Neural progenitor cell (in vitro differentiated cells): ENCODE measurements around the gene MYL11.

Source experiments
- EZH2 ChIP-seq: fragments of 200-600 bp; sonication (generic); IDR thresholded peaks from 2 replicates; pipeline ENCODE4 v1.6.1; 2017; ENCODE audit warnings: antibody characterized with exemption, mild to moderate bottlenecking, moderate library complexity
- EZH2phosphoT487 ChIP-seq: fragments of 200-600 bp; sonication (generic); IDR thresholded peaks from 2 replicates; pipeline ENCODE4 v1.6.1; 2017; ENCODE audit warnings: antibody characterized with exemption
- TF ChIP-seq, protein P1 (sequence below): fragments of 200-600 bp; sonication (generic); IDR thresholded peaks from 2 replicates; pipeline ENCODE4 v1.5.1; 2017; ENCODE audit warnings: antibody characterized with exemption, mild to moderate bottlenecking

DNA sequence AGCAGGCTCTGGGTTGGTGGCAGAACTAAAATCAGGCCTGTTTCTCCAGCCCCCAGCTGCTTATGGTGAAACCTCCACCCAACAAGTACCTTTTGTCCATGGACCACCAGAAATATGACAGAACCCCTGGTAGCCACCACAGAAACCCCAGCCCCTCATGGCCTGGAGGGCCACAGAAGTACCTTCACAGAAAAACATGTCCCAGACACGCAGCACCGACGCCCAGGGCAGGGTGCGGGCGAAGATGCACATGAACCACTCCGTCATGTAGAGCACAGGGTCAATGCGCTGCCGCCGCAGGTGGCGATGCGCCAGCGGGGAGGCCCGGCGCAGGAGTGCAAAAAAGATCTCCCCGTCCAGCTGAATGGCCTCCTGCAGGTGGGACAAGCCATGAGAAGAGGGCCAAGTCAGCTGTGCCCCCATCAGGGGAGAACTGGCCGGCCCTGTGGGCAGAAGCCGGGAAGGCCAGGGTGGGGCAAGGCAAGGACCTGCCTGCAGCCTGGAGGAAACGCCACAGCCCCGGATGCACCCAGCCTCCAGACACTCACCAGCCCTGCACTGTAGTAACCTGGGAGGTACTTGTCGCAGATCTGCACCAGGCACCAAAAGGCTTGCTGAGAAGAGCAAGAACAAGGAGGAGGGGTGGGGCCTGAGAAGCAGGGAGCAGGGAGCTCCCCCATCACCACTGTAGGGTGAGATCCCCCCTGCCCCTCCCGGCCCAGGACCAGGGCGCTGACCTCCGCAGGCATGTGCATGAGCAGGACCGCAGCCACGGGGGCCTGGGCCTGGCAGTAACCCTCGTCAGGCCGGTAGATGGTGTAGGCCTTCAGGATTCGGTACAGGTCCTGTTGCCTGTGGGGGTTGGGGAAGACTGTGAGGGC is 15.4 kb upstream of the MYL11 start:
- TF ChIP-seq, protein P1, sequence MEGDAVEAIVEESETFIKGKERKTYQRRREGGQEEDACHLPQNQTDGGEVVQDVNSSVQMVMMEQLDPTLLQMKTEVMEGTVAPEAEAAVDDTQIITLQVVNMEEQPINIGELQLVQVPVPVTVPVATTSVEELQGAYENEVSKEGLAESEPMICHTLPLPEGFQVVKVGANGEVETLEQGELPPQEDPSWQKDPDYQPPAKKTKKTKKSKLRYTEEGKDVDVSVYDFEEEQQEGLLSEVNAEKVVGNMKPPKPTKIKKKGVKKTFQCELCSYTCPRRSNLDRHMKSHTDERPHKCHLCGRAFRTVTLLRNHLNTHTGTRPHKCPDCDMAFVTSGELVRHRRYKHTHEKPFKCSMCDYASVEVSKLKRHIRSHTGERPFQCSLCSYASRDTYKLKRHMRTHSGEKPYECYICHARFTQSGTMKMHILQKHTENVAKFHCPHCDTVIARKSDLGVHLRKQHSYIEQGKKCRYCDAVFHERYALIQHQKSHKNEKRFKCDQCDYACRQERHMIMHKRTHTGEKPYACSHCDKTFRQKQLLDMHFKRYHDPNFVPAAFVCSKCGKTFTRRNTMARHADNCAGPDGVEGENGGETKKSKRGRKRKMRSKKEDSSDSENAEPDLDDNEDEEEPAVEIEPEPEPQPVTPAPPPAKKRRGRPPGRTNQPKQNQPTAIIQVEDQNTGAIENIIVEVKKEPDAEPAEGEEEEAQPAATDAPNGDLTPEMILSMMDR: no peak
- no peak for TF ChIP-seq EZH2phosphoT487
- no peak for TF ChIP-seq EZH2
